HepG2 (cell line): ENCODE measurements around the gene EFCAB8. TPM values are rescaled to one million over a fixed set of nuclear protein-coding genes. Genes with fewer than 3 reads are reported as not detected.
"Not testable (repeated sequence)": the region's sequence is repeated elsewhere in the genome, so short reads cannot be mapped to it uniquely, and the experiment has no call there.

Experiments used
- ATAC-seq: fragments of 200-7000 bp; cut with Tn5 transposase; 3 replicates; pipeline ENCODE4 v1.9.1; 2020; ENCODE audit warnings: mild to moderate bottlenecking, moderate library complexity
- BruUV-seq: library from RNA; stranded (reverse); fragments of 400-500 nt; replicated peaks from 2 replicates; lab custom pipeline; 2021; lab: Mats Ljungman, UMichigan
- CTCF ChIA-PET: fragments of 300-600 bp; formaldehyde crosslinking; extraction: SDS; loops from one replicate; lab custom pipeline; 2021; ENCODE audit warnings: low total read pairs, inconsistent platforms, low intra/inter-chr PET ratio; lab: Yijun Ruan, JAX
- POLR2A ChIA-PET: fragments of 350-600 bp; sonication (Branson Sonifier 250); formaldehyde crosslinking; loops from one replicate; lab custom pipeline; 2020; ENCODE audit warnings: antibody characterized with exemption, inconsistent platforms; lab: Yijun Ruan, JAX
- DNase-seq: peaks from one replicate; pipeline ENCODE4 v3.0.0-alpha.2; 2015; ENCODE audit warnings: low spot score
- FAIRE-seq: peaks from 3 replicates; lab custom pipeline; 2011; peaks lifted over from hg19 to GRCh38; lab: Jason Lieb, UNC
- H2AFZ ChIP-seq: one replicate; pipeline ENCODE4 v1.6.1; 2011; ENCODE audit warnings: low read length, inconsistent platforms
- H3K27ac ChIP-seq: fragments of 300-600 bp; 3 replicates; pipeline ENCODE4 v1.8.0; 2011; ENCODE audit warnings: mixed run types, mild to moderate bottlenecking, mixed read lengths, low read length, inconsistent platforms; ENCODE audit not compliant: insufficient read depth; ENCODE audit errors: extremely low read length
- H3K27me3 ChIP-seq, 2 experiments: fragments of 200-600 bp in 1 of 2; 2 replicates in 1 of 2; 3 replicates in 1 of 2; pipeline versions ENCODE4 v1.6.0 to v1.8.0; 2011; ENCODE audit warnings: low read length in 2 of 2, mild to moderate bottlenecking in 2 of 2, moderate library complexity in 2 of 2, inconsistent platforms in 1 of 2; ENCODE audit not compliant: insufficient read depth in 2 of 2, control insufficient read depth in 1 of 2
- H3K36me3 ChIP-seq, 2 experiments: fragments of 200-600 bp in 1 of 2; replicated peaks in 1 of 2; 2 replicates in 1 of 2; 3 replicates in 1 of 2; pipeline versions ENCODE4 v1.5.1 to v1.8.0; 2011; ENCODE audit warnings: low read length in 2 of 2, inconsistent platforms in 1 of 2; ENCODE audit not compliant: insufficient read depth in 2 of 2, control insufficient read depth in 1 of 2
- H3K4me1 ChIP-seq: 2 replicates; pipeline ENCODE4 v1.5.1; 2012; ENCODE audit warnings: low read length, inconsistent platforms; ENCODE audit not compliant: insufficient read depth
- H3K4me2 ChIP-seq: 2 replicates; pipeline ENCODE4 v1.6.0; 2011; ENCODE audit warnings: low read depth, low read length, inconsistent platforms
- H3K4me3 ChIP-seq, 3 experiments: fragments of 200-600 bp in 1 of 3; sonication (generic), shearing (Covaris generic) in 1 of 3; replicated peaks in 1 of 3; 2 replicates each; pipeline ENCODE4 v1.5.1; 2011 to 2016; ENCODE audit warnings: low read length in 3 of 3, inconsistent platforms in 2 of 3, low read depth in 2 of 3, mild to moderate bottlenecking in 2 of 3, control low read depth in 1 of 3, mixed read lengths in 1 of 3; ENCODE audit not compliant: insufficient read depth in 1 of 3
- H3K79me2 ChIP-seq: one replicate; pipeline ENCODE4 v1.6.1; 2011; ENCODE audit warnings: low read length, inconsistent platforms; ENCODE audit not compliant: insufficient read depth
- H3K9ac ChIP-seq: 2 replicates; pipeline ENCODE4 v1.6.0; 2011; ENCODE audit warnings: mild to moderate bottlenecking, low read depth, low read length, inconsistent platforms; ENCODE audit not compliant: insufficient read depth
- H3K9me3 ChIP-seq: 2 replicates; pipeline ENCODE4 v1.5.1; 2012; ENCODE audit warnings: mild to moderate bottlenecking, low read length
- H4K20me1 ChIP-seq: 2 replicates; pipeline ENCODE4 v1.6.0; 2011; ENCODE audit warnings: inconsistent platforms, mild to moderate bottlenecking, low read length, moderate library complexity; ENCODE audit not compliant: insufficient read depth
- MAFF ChIP-seq: IDR thresholded peaks from 2 replicates; pipeline ENCODE4 v1.6.1; 2011; ENCODE audit warnings: low read depth, low read length, improper control_type of control experiment
- MAFK ChIP-seq, 2 experiments: IDR thresholded peaks in 1 of 2; conservative IDR thresholded peaks in 1 of 2; 2 replicates each; pipeline ENCODE4 v1.6.1; 2011; ENCODE audit warnings: improper control_type of control experiment in 2 of 2, low read length in 2 of 2
- MXD1 ChIP-seq: sonication (generic); formaldehyde crosslinking; IDR thresholded peaks from 2 replicates; pipeline ENCODE4 v1.4.0; 2020; ENCODE audit warnings: mild to moderate bottlenecking, missing genetic modification reagents
- NFE2L2 ChIP-seq: fragments of 150-350 bp; IDR thresholded peaks from 2 replicates; pipeline ENCODE4 v1.6.1; 2014; ENCODE audit warnings: low read length
- THYN1 ChIP-seq: sonication (generic); formaldehyde crosslinking; IDR thresholded peaks from 2 replicates; pipeline ENCODE4 v1.8.1; 2023; ENCODE audit warnings: low read depth, mild to moderate bottlenecking, moderate library complexity, missing genetic modification reagents, borderline replicate concordance
- U2AF2 ChIP-seq: fragments of 200-400 bp; formaldehyde crosslinking; IDR thresholded peaks from 2 replicates; pipeline ENCODE4 v1.6.1; 2017; ENCODE audit warnings: low read depth, mild to moderate bottlenecking, low read length
- ZNF121 ChIP-seq: sonication (generic); formaldehyde crosslinking; IDR thresholded peaks from 2 replicates; pipeline ENCODE4 v1.5.0; 2020; ENCODE audit warnings: mild to moderate bottlenecking, missing genetic modification reagents
- WGBS: methylation state at CpG from one replicate; pipeline ENCODE4 v1.1.6; 2017; ENCODE audit warnings: low lambda C conversion rate; 5-methylcytosine and 5-hydroxymethylcytosine counted together
- in situ Hi-C: cut with HindIII; loops from 2 replicates; pipeline ENCODE4 v1.10.0; 2017; ENCODE audit warnings: low pct_unique_long_range_greater_than_20kb; ENCODE audit not compliant: extremely low pct_ligation_motif_present
- intact Hi-C: fragments of 100-400 bp; cut with micrococcal nuclease; formaldehyde crosslinking; loops from one replicate; pipeline ENCODE4 v1.10.0; 2022; ENCODE audit not compliant: unreplicated experiment
- polyA plus RNA-seq, 8 experiments: library from polyadenylated mRNA; depleted of rRNA in 3 of 8; stranded (reverse) in 7 of 8; unstranded in 1 of 8; fragments of >200 nt; fragmentation: Illumina TruSeq in 4 of 8; extraction: Trizol in 4 of 8; gene quantifications; 2 replicates each; pipeline versions ENCODE4 v1.2.1 to v1.2.3, GENCODE V29; 2011 to 2016; ENCODE audit warnings: low read depth in 4 of 8, missing spikeins in 1 of 8, mixed read lengths in 1 of 8; ENCODE audit not compliant: insufficient read depth in 1 of 8
- total RNA-seq, 5 experiments: library from RNA; depleted of rRNA; stranded (reverse); fragments of >200 nt; fragmentation: Illumina TruSeq; extraction: Trizol; gene quantifications; 2 replicates each; pipeline ENCODE4 v1.2.3, GENCODE V29; 2016; ENCODE audit warnings: low read depth in 1 of 5

The EFCAB8 gene
- total and polyA plus RNA-seq, 2 of the 13 experiments (the other 11 are each of a cell fraction or from before 2014, with no cell fraction given): 0.15 to 0.22 TPM

DNA sequence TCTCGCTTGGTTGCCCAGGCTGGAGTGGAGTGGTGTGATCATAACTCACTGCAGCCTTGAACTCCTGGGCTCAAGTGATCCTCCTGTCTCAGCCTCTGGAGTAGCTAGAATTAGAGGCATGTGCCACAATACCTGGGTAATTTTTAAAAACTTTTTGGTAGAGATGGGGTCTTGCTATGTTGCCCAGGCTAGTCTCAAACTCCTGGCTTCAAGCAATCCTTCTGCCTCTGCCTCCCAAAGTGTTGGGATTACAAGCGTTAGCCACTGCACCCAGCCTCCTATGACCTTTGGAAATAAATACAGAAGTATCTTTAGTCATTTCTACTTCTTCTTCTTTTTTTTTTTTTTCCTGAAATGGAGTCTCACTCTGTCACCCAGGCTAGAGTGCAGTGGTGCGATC lies 11.8 kb downstream of the EFCAB8 start:
- H3K4me3 ChIP-seq, CTCF ChIA-PET, BruUV-seq, H3K36me3 ChIP-seq, H3K4me2 ChIP-seq, POLR2A ChIA-PET, H3K79me2 ChIP-seq, ATAC-seq, H3K4me1 ChIP-seq, H3K9ac ChIP-seq, H3K27ac ChIP-seq, in situ Hi-C loops: not testable (repeated sequence)
- 73% methylated on average over 3 of the region's 3 CpGs for WGBS
- TF ChIP-seq ZNF121 (CRISPR knock-in tag): peak; percentile 57; the same call in 1 of the 2 replicates
- TF ChIP-seq, all 625 proteins: peak for 1; not testable (repeated sequence) for 624
- intact Hi-C loops, DNase-seq, FAIRE-seq, H3K27me3 ChIP-seq, H3K9me3 ChIP-seq, H4K20me1 ChIP-seq, H2AFZ ChIP-seq: not testable (repeated sequence)

GRCh38 chr20:32870985-32871384 lies 12.3 kb downstream of the EFCAB8 start:
- Histone ChIP-seq H3K27me3 (no peaks in the 10 kb centered on the region), H2AFZ (no peak overlapping the region), H3K27ac (no peak overlapping the region), H3K9ac (no peak overlapping the region), H3K79me2 (no peaks in the 10 kb centered on the region), H3K4me2 (no peak overlapping the region), H3K4me1 (no peaks in the 10 kb centered on the region), H3K36me3 (no peaks in the 10 kb centered on the region), H3K4me3 (no peak overlapping the region), H3K9me3 (no peaks in the 10 kb centered on the region), H4K20me1 (no peaks in the 10 kb centered on the region)
- DNase-seq (no peak), ATAC-seq (no peak), FAIRE-seq (no peak)
- ChIA-PET POLR2A (no interaction called here), CTCF (no interaction called here)
- TF ChIP-seq U2AF2 (no peak), THYN1 (CRISPR knock-in tag) (no peak), MXD1 (CRISPR knock-in tag) (no peak), MAFF (peak; percentile 70), MAFK (conservative IDR thresholded peaks at IDR 0.05 in 1 of 2, IDR thresholded peaks at IDR 0.05 in 1 of 2; ENCODE audit: low read length in 2 of 2) (peak; percentile 65 to 72), NFE2L2 (no peak)
- WGBS: 56% methylated on average over 5 of the region's 5 CpGs
- in situ Hi-C loops (no loop called here), intact Hi-C loops (no loop called here)
- no TSS peak for BruUV-seq
